Gastroesophageal sphincter (tissue), 4 donors: ENCODE data around the gene MRRF. TPM values are rescaled to one million over a fixed set of nuclear protein-coding genes. Genes with fewer than 3 reads are reported as not detected.

Experiments used
- ATAC-seq: fragments of 150-250 bp; one replicate; pipeline ENCODE4 v1.9.1; 2016; ENCODE audit warnings: mild to moderate bottlenecking, moderate library complexity
- H3K27ac ChIP-seq, 4 donors: fragments of 200-600 bp; sonication (generic) in 3 of 4; 1 replicate in 3 of 4; 2 replicates in 1 of 4; pipeline ENCODE4 v1.5.1; 2016 to 2019
- H3K27me3 ChIP-seq: fragments of 200-600 bp; sonication (generic); one replicate; pipeline ENCODE4 v1.5.1; 2019
- H3K36me3 ChIP-seq, 2 donors: fragments of 200-600 bp; sonication (generic); one replicate each; pipeline ENCODE4 v1.5.1; 2019; ENCODE audit warnings: control low read depth in 1 of 2
- H3K4me1 ChIP-seq, 3 donors: fragments of 200-600 bp; sonication (generic); 1 replicate in 2 of 3; 2 replicates in 1 of 3; pipeline ENCODE4 v1.5.1; 2016 to 2019; ENCODE audit warnings: control low read depth in 2 of 3
- H3K4me3 ChIP-seq, 2 donors: fragments of 200-600 bp; sonication (generic); one replicate each; pipeline ENCODE4 v1.5.1; 2019; ENCODE audit warnings: mild to moderate bottlenecking in 1 of 2, moderate library complexity in 1 of 2
- H3K9me3 ChIP-seq, 3 donors: fragments of 200-600 bp; sonication (generic); one replicate each; pipeline ENCODE4 v1.5.1; 2017 to 2019; ENCODE audit warnings: control low read depth in 2 of 3
- CTCF ChIP-seq, 4 experiments: fragments of 200-600 bp in 2 of 4; fragments of 450-650 bp in 2 of 4; sonication (generic) in 1 of 4; IDR thresholded peaks; one replicate each; pipeline ENCODE4 v1.5.1; 2017 to 2019; ENCODE audit warnings: antibody characterized with exemption in 4 of 4, mild to moderate bottlenecking in 2 of 4, moderate library complexity in 2 of 4
- EP300 ChIP-seq: sonication (generic); formaldehyde crosslinking; IDR thresholded peaks from one replicate; pipeline ENCODE4 v1.6.1; 2017; ENCODE audit warnings: antibody characterized with exemption, mild to moderate bottlenecking
- POLR2A ChIP-seq, 2 donors: fragments of 450-650 bp; IDR thresholded peaks; one replicate each; pipeline ENCODE4 v1.6.1; 2017; ENCODE audit warnings: antibody characterized with exemption in 2 of 2, mild to moderate bottlenecking in 2 of 2, moderate library complexity in 1 of 2
- POLR2AphosphoS5 ChIP-seq: sonication (generic); formaldehyde crosslinking; IDR thresholded peaks from one replicate; pipeline ENCODE4 v1.6.1; 2017; ENCODE audit warnings: antibody characterized with exemption
- WGBS, 2 donors: methylation state at CpG; one replicate each; pipeline ENCODE4 v1.1.5; 2018; ENCODE audit warnings: low coverage in 1 of 2; 5-methylcytosine and 5-hydroxymethylcytosine counted together
- total RNA-seq, 4 donors: library from RNA; depleted of rRNA; stranded (reverse); fragments of >200 nt; gene quantifications; one replicate each; pipeline ENCODE4 v1.1.0, GENCODE V29; 2016

Gene MRRF
- total RNA-seq, 4 donors from 2014 or later = 24.1 to 38.0 (median 29.7) TPM

DNA sequence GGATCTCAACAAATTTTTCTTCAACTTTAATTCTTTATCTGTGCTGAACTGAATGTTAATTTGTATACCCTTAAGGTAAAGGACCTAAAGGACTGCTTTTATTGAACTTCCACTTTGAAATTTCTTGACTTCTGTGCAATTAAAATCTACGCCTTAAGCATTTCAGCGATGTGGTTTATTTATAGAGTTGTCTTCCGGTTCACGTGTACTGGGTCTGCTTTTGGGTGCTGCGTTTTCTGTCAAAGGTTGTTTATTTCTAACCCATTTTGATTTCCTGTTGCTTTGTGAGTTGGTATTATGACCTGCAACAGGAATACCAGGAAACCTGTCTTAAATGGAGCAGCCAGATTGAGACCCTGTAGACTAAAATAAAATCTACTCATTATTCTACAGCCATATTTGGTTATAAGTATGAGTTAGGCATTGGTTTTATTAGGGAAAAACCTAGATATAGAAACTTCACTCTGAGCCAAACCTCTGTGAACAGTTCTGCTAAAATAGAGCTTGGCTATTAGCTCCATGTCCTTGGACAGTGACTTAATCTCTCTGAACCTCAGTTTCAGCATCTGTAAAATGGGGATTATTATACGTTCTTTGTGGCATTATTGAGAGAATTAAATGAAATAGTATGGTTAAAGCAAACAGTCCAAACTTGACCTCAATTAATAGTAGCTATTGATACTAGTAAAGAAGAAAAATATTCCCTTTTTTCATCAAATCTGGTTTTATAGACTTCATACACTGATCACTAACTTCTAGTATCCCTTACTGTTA lies 3.5 kb downstream of the MRRF start:
- Histone ChIP-seq H3K27me3 (no peaks in the 10 kb centered on the region), H3K27ac (no peak overlapping the region), H3K36me3 (peaks cover 0 to 18% of the 10 kb centered on the region in 2 donors), H3K9me3 (no peaks in the 10 kb centered on the region), H3K4me3 (no peak overlapping the region), H3K4me1 (peaks cover 4 to 30% (median 12%) of the 10 kb centered on the region in 3 donors)
- no peak for ATAC-seq
- no peak for TF ChIP-seq EP300
- TF ChIP-seq CTCF (IDR thresholded peaks at IDR 0.05) = no peak
- TF ChIP-seq POLR2AphosphoS5 = no peak
- TF ChIP-seq POLR2A (IDR thresholded peaks at IDR 0.05) = no peak
- WGBS, 2 donors = 87 to 89% methylated on average over 4 to 6 of the region's 6 CpGs

DNA sequence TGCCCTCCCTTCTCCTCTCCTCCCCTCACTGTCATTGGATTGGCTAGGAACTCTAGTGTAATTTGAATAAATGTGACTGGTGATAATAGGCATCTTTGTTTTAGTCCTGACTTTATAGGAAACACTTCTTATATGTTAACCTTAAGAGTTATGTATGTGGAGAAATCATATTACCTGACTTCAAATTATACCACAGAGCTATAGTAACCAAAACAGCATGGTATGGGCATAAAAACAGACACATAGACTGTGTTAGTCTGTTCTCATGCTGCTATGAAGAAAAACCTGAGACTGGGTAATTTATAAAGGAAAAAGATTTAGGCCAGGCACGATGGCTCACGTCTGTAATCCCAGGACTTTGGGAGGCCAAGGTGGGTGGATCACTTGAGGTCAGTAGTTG lies 9.4 kb downstream of the MRRF start:
- no peak for ATAC-seq
- no peaks in the 10 kb centered on the region for H3K4me1 ChIP-seq
- H3K9me3 ChIP-seq = peaks cover 0 to 13% (median 0%) of the 10 kb centered on the region in 3 donors
- H3K4me3 ChIP-seq = no peak overlapping the region
- TF ChIP-seq CTCF (IDR thresholded peaks at IDR 0.05) (no peak), POLR2AphosphoS5 (no peak), POLR2A (IDR thresholded peaks at IDR 0.05) (no peak), EP300 (no peak)
- 77 to 95% methylated on average over 2 of the region's 2 CpGs for WGBS, 2 donors
- H3K36me3 ChIP-seq = peaks cover 0 to 41% of the 10 kb centered on the region in 2 donors
- no peak overlapping the region for H3K27ac ChIP-seq
- no peaks in the 10 kb centered on the region for H3K27me3 ChIP-seq

DNA sequence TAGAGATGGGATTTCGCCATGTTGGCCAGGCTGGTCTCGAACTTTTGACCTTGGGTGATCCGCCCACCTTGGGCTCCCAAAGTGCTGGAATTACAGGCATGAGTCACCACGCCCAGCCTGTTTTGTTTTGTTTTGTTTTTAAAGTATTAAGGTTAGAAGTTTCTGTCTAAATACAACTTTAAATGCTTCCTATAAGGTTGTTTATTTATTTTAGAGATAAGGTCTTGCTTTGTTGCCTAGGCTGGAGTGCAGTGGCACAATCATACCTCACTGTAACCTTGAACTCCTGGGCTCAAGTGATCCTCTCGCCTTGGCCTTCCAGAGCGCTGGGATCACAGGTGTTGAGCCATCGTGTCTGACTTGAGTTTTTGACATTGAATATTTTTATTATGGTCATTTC lies 11.4 kb downstream of the MRRF start:
- WGBS, 2 donors = 95 to 98% methylated on average over 6 to 7 of the region's 7 CpGs
- TF ChIP-seq EP300 (no peak), POLR2A (IDR thresholded peaks at IDR 0.05) (no peak), POLR2AphosphoS5 (no peak), CTCF (IDR thresholded peaks at IDR 0.05) (no peak)

DNA sequence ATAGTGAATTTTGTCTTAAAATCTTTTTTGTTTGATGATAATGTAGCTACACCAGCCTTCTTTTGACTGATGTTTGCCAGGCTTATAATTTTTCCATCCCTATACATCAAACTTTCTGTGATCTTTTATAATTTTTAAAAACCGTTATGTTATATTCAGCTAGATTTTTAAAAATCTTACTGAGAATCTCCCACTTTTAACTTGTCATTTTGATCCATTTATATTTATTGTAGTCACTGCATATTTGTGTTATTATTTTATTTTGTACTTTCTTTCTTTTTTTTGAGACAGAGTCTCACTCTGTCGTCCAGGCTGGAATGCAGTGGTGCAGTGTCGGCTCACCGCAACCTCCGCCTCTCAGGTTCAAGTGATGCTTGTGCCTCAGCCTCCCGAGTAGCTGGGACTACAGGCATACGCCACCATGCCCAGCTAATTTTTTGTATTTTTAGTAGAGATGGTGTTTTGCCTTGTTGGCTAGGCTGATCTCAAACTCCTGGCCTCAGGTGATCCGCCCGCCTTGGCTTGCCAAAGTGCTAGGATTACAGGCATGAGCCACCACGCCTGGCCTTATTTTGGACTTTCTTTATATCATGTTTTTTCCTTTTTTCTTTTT lies 12.7 kb downstream of the MRRF start:
- Histone ChIP-seq H3K4me3 (no peak overlapping the region), H3K27me3 (no peaks in the 10 kb centered on the region), H3K9me3 (peaks cover 0 to 13% (median 0%) of the 10 kb centered on the region in 3 donors), H3K36me3 (peaks cover 0 to 47% of the 10 kb centered on the region in 2 donors), H3K27ac (no peak overlapping the region), H3K4me1 (no peaks in the 10 kb centered on the region)
- no peak for TF ChIP-seq EP300
- no peak for TF ChIP-seq CTCF (IDR thresholded peaks at IDR 0.05)
- TF ChIP-seq POLR2A (IDR thresholded peaks at IDR 0.05) = no peak
- no peak for TF ChIP-seq POLR2AphosphoS5
- ATAC-seq = no peak
- WGBS, 2 donors = 97 to 100% methylated on average over 5 to 10 of the region's 10 CpGs

More for the DNA sequence above, 11.4 kb downstream of the MRRF start:
- no peak for ATAC-seq
- H3K4me3 ChIP-seq = no peak overlapping the region
- peaks cover 0 to 13% (median 0%) of the 10 kb centered on the region in 3 donors for H3K9me3 ChIP-seq
- H3K27me3 ChIP-seq = no peaks in the 10 kb centered on the region
- peaks cover 0 to 45% of the 10 kb centered on the region in 2 donors for H3K36me3 ChIP-seq
- H3K27ac ChIP-seq = no peak overlapping the region
- no peaks in the 10 kb centered on the region for H3K4me1 ChIP-seq
